Mononuclear cell (primary cell): ENCODE data around the gene TOX2. TPM values are rescaled to one million over a fixed set of nuclear protein-coding genes. Genes with fewer than 3 reads are reported as not detected.

ENCODE experiments used
- H3K27me3 ChIP-seq: 2 replicates; pipeline ENCODE4 v1.6.0; 2011; ENCODE audit warnings: low read length, control low read depth; ENCODE audit not compliant: insufficient read depth
- H3K4me1 ChIP-seq: 2 replicates; pipeline ENCODE4 v1.5.1; 2011; ENCODE audit warnings: mild to moderate bottlenecking, low read length, control low read depth; ENCODE audit not compliant: insufficient read depth
- H3K4me3 ChIP-seq: 2 replicates; pipeline ENCODE4 v1.5.1; 2011; ENCODE audit warnings: mild to moderate bottlenecking, low read length, moderate library complexity
- H3K9me3 ChIP-seq: 2 replicates; pipeline ENCODE4 v1.5.1; 2011; ENCODE audit warnings: low read depth, mild to moderate bottlenecking, control low read depth, low read length
- total RNA-seq: library from RNA; depleted of rRNA; stranded (reverse); fragments of >200 nt; gene quantifications from one replicate; pipeline ENCODE4 v1.2.3, GENCODE V29; 2012

The TOX2 gene
- total RNA-seq, 1 donor = 0.21 TPM

DNA sequence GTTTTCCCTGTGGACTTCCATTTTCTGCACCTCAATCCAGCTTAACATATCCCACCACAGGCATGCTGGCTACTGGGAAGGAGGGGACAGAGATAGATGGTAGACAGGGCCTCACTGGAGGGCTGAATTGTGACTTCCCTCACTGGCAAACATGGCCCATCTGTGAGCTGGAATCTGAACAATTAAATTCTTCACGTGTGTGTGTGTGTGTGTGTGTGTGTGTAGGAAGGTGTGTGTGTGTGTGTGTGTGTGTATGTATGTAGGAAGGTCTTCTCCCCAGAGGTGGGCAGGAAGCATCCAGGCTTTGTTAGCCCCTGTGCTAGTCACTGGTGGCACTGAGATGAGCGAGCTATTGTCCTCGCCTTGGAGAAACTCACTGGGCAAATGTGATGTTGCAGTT lies 5.4 kb upstream of the TOX2 start:
- Histone ChIP-seq H3K27me3 (peaks cover 25% of the 10 kb centered on the region), H3K9me3 (peaks cover 10% of the 10 kb centered on the region), H3K4me1 (peaks cover under 1% of the 10 kb centered on the region), H3K4me3 (no peak overlapping the region)

GRCh38 chr20:43909720-43910119 lies 4.9 kb upstream of the TOX2 start:
- Histone ChIP-seq H3K4me1 (peaks cover 3% of the 10 kb centered on the region), H3K9me3 (peaks cover 10% of the 10 kb centered on the region), H3K4me3 (no peak overlapping the region), H3K27me3 (peaks cover 27% of the 10 kb centered on the region)

GRCh38 chr20:43910564-43910963 lies 4.1 kb upstream of the TOX2 start:
- H3K9me3 ChIP-seq = peaks cover 10% of the 10 kb centered on the region
- peaks cover 10% of the 10 kb centered on the region for H3K4me1 ChIP-seq
- H3K4me3 ChIP-seq = no peak overlapping the region
- H3K27me3 ChIP-seq = peaks cover 33% of the 10 kb centered on the region

GRCh38 chr20:43911066-43911465 lies 3.6 kb upstream of the TOX2 start:
- peaks cover 38% of the 10 kb centered on the region for H3K27me3 ChIP-seq
- H3K9me3 ChIP-seq = peaks cover 10% of the 10 kb centered on the region
- H3K4me3 ChIP-seq = no peak overlapping the region

DNA sequence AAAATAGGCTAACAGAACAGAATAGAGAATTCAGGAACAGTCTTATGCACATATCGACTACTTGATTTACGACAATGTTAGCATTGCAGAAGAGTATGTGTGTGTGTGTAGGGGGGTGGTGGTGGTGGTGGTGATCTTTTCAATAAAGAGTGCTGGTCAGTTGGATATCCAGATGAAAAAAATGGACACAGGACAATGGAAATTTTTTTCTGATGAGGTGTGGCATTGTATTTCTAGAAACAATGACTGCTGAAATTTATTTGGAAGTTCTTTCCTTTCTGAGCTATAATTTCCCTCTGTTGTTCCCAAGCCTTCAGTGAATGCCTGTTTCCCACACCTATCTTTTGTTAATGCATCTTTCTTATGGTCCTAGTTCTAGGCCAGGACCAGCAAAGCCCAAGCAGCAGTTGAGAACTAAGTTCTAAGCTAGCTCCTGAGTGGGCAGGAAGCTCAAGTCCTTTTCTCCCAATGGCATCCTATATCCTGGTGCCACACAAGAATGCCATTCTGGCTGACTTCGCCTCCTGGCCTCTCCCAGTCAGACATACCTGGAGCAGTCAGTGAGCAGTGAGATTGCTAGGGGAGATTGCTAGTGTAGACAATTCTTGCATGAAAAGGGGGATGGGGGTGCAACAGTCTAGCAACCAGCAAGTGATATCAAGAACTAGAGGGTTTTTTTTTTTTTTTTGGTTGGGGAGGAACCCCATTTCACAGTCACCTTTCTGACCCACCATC lies 1.2 kb upstream of the TOX2 start:
- Histone ChIP-seq H3K4me1 (peaks cover 18% of the 10 kb centered on the region), H3K4me3 (no peak overlapping the region), H3K9me3 (peaks cover 2% of the 10 kb centered on the region), H3K27me3 (peaks cover 62% of the 10 kb centered on the region)

More at GRCh38 chr20:43911066-43911465, 3.6 kb upstream of the TOX2 start:
- H3K4me1 ChIP-seq = peaks cover 15% of the 10 kb centered on the region

DNA sequence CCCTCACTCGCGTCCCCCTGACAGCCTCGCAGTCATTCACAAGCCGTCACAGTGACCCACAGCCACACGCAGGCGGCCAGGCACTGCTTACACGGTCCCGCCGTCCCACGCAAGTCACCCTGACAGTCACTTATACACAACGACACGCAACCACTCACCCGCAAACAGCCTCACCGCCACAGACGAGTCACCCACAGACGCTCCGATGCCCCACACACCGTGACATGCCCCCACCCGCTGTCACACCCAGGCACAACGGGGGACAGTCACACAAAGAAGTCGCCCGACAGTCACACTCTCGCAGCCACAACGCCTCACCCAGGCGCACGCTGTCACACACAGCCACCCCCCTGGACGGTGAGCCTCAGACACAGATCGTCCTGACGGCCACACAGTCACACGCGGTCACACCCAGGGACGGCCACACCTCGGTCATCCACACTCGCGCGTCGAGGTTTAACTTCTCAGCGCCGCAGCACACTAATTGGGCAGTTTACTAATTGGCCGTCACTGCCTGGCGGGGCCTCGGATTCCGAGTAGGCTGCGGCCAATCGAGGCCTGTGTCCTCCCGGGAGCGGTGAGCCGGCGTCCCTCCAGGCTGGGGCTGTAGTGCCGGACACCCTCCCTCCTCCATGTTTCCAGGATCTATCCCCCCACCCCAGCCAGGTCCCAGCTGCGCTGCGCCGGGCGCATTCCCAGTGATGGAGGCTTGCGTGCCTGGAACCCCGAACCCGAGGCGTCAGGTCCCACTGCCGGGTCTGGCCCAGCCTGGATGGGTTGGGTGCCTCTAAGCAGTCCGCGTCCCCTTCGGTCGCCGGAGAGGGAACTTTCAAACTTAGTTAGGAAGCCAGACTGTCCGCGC lies 790 bp downstream of the TOX2 start:
- Histone ChIP-seq H3K4me3 (no peak overlapping the region), H3K9me3 (no peaks in the 10 kb centered on the region), H3K4me1 (peaks cover 18% of the 10 kb centered on the region), H3K27me3 (peaks cover 62% of the 10 kb centered on the region)

DNA sequence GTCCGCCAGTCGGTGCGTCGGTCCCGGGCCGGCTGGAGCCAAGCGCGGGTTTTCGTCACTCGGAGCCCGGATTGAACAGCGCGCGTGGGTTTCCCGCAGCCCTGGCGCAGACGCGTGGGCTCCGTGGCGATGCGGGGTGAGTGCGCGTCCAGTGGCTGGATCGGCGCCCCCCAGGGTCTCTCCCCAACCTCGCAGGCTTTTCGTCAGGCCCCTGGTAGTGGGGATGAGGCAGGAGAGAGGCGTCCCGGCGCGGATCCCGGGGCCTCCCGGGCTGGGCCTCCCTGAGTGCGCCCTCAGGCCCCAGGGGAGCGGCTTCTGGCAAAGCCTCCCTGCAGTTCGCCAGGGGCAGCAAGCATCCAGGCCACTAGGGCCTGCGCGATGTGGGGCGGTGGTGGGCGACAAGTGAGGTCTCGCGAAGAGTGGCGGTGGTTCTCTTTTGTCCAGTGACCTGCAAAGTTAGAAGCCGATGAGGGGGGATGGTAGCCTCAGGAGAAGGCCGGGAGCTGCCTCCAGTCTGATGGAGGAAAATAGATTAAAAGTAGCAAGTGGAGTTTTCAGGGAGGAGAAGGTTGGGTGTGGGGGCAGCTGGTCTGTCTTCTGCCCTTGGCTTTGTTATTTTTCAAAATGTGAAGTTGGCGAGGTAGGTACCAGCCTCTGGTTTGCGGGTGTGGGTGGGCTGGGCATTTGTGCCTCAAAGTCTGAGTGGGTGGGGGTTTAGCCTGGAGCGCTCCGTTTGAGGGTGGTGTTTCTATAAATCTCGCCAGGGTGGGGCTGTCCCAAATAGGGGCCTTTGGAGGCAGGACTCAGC lies 1.6 kb downstream of the TOX2 start:
- H3K9me3 ChIP-seq = no peaks in the 10 kb centered on the region
- peaks cover 18% of the 10 kb centered on the region for H3K4me1 ChIP-seq
- H3K27me3 ChIP-seq = peaks cover 62% of the 10 kb centered on the region
- H3K4me3 ChIP-seq = no peak overlapping the region

DNA sequence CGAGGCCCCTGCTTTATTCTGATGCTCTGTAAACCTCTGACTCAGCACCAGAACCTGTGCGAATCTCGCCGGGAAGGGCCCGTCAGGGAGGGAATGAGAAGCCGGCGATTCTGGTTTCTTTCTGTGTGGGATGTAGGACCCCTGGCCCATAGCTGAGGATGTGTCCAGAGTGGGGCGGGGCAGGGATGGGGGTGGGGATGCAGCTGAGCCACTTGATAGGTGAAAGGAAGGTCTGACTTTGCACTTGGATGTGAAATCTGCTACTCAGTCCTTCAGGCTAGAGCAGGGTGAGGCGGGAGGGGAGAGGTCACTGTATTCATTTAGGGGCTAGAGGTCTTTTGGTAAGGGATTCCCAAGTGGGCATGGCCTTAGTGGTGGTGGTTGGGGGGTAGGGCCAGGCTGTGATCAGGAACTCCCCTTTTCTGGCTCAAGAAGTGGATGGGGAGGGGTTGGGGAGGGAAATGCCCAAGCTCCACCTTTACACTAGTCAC lies 2.3 kb downstream of the TOX2 start:
- peaks cover 60% of the 10 kb centered on the region for H3K27me3 ChIP-seq
- H3K4me3 ChIP-seq = no peak overlapping the region
- no peaks in the 10 kb centered on the region for H3K9me3 ChIP-seq
- H3K4me1 ChIP-seq = peaks cover 18% of the 10 kb centered on the region

GRCh38 chr20:43917380-43917779 lies 2.7 kb downstream of the TOX2 start:
- peaks cover 58% of the 10 kb centered on the region for H3K27me3 ChIP-seq

GRCh38 chr20:43919686-43920403 lies 5.2 kb downstream of the TOX2 start:
- H3K4me3 ChIP-seq = no peak overlapping the region
- peaks cover 47% of the 10 kb centered on the region for H3K27me3 ChIP-seq
- H3K4me1 ChIP-seq = peaks cover 15% of the 10 kb centered on the region
- H3K9me3 ChIP-seq = no peaks in the 10 kb centered on the region

More at GRCh38 chr20:43917380-43917779, 2.7 kb downstream of the TOX2 start:
- peaks cover 18% of the 10 kb centered on the region for H3K4me1 ChIP-seq
- H3K9me3 ChIP-seq = no peaks in the 10 kb centered on the region
- no peak overlapping the region for H3K4me3 ChIP-seq

- Histone ChIP-seq H3K4me1 (peaks cover 14% of the 10 kb centered on the region), H3K9me3 (no peaks in the 10 kb centered on the region), H3K4me3 (no peak overlapping the region), H3K27me3 (peaks cover 39% of the 10 kb centered on the region)
Measured at GRCh38 chr20:43920797-43921196, 6.1 kb downstream of the TOX2 start.

DNA sequence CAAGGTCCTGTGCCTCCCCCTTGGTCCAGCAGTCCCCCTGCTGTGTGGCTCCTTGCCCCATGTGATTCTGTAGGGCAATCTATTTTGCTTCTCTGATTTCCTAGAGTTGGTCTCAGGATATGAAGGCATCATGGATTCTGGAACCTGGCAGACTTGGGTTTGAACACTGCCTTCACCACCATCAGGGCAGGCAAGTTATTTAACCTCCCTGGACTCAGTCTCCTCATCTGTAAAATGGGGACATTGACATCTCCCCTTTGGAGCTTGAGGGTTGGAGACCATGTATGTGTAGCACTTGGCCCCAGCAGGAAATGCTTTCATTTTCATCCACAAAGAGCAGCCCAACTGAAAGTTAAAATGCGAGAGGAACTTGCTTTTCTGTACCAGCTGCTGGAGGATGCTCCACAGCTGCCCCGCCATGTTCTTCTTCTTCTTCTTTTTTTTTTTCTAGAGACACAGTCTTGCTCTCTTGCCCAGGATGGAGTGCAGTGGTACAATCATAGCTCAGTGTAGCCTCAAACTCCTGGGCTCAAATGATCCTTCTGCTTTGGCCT lies 6.7 kb downstream of the TOX2 start:
- peaks cover 37% of the 10 kb centered on the region for H3K27me3 ChIP-seq
- no peaks in the 10 kb centered on the region for H3K9me3 ChIP-seq
- no peak overlapping the region for H3K4me3 ChIP-seq
- H3K4me1 ChIP-seq = peaks cover 14% of the 10 kb centered on the region

DNA sequence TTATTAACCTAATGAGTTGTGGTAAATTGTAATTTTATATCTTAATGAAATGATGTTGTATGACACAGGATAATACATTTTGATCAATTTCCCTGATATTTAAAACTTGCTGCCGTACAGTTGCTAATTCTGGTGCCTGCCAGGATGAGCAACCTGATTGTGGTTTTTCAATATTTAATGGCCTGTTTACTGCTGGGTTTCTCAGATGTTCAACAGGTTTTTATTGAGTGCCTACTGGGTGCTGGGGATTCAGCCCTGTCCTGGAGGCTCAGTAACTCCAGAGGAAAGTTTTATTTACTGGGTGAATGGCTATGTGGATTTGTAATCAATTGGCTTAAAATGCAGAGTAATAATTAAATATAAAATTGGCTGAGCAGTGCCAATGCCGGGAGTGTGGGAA lies 8.0 kb downstream of the TOX2 start:
- peaks cover 18% of the 10 kb centered on the region for H3K4me1 ChIP-seq

DNA sequence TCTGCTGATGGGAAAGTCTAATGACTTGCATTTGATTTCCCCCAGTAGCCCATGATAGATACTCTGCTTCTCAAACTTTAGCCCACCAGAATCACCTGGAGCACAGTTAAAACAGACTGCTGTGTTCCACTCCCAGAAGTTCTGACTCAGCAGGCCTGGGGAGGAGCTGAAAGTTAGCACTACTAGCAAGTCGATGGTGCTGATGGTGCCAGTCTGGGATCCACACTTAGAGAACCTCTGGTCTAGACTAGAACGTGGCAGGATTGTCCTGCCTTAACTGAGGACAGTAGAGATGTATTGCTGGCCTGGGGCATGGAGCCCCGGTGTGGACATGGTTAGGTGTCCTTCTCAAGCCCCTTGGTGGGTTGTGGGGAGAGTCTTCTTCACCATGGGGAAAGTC lies 8.7 kb downstream of the TOX2 start:
- Histone ChIP-seq H3K9me3 (no peaks in the 10 kb centered on the region), H3K4me3 (no peak overlapping the region), H3K27me3 (peaks cover 20% of the 10 kb centered on the region), H3K4me1 (peaks cover 18% of the 10 kb centered on the region)

More for the DNA sequence above, 8.0 kb downstream of the TOX2 start:
- H3K9me3 ChIP-seq = no peaks in the 10 kb centered on the region
- peaks cover 27% of the 10 kb centered on the region for H3K27me3 ChIP-seq
- H3K4me3 ChIP-seq = no peak overlapping the region
